DOHH2 (cell line): Measurements from ENCODE around the gene ARID5A.

Experiments used
- H3F3A ChIP-seq: fragments of 200-600 bp; sonication (generic), shearing (Covaris generic); 2 replicates; pipeline ENCODE4 v1.6.0; 2016; ENCODE audit warnings: antibody characterized with exemption, mild to moderate bottlenecking; ENCODE audit not compliant: control insufficient read depth, insufficient read depth
- H3K27ac ChIP-seq: fragments of 200-600 bp; sonication (generic); 2 replicates; pipeline ENCODE4 v1.5.1; 2014; ENCODE audit warnings: low read depth, mild to moderate bottlenecking, low read length, moderate library complexity
- H3K27me3 ChIP-seq: fragments of 200-600 bp; sonication (generic); 2 replicates; pipeline ENCODE4 v1.6.1; 2014; ENCODE audit warnings: mild to moderate bottlenecking, low read length, mixed read lengths; ENCODE audit not compliant: control insufficient read depth
- H3K36me3 ChIP-seq: fragments of 200-600 bp; sonication (generic); 2 replicates; pipeline ENCODE4 v1.6.1; 2014; ENCODE audit warnings: mild to moderate bottlenecking, low read length, moderate library complexity, mixed read lengths; ENCODE audit not compliant: control insufficient read depth
- H3K4me1 ChIP-seq: fragments of 200-600 bp; sonication (generic); 2 replicates; pipeline ENCODE4 v1.6.1; 2014; ENCODE audit warnings: mild to moderate bottlenecking, low read length, mixed read lengths; ENCODE audit not compliant: control insufficient read depth
- H3K4me2 ChIP-seq: fragments of 200-600 bp; sonication (generic); 2 replicates; pipeline ENCODE4 v1.6.0; 2014; ENCODE audit warnings: mild to moderate bottlenecking, low read length, moderate library complexity
- H3K4me3 ChIP-seq: fragments of 200-600 bp; sonication (generic); 2 replicates; pipeline ENCODE4 v1.5.1; 2014; ENCODE audit warnings: mild to moderate bottlenecking, low read length, mixed read lengths
- H3K79me2 ChIP-seq: fragments of 200-600 bp; sonication (generic); 2 replicates; pipeline ENCODE4 v1.6.1; 2014; ENCODE audit warnings: mild to moderate bottlenecking, low read length, mixed read lengths; ENCODE audit not compliant: control insufficient read depth
- H3K9me2 ChIP-seq: fragments of 200-600 bp; sonication (generic); replicated peaks from 2 replicates; pipeline ENCODE4 v1.6.1; 2014; ENCODE audit warnings: mild to moderate bottlenecking, low read length, mixed read lengths; ENCODE audit not compliant: control insufficient read depth
- H3K9me3 ChIP-seq: fragments of 200-600 bp; sonication (generic); 2 replicates; pipeline ENCODE4 v1.6.1; 2014; ENCODE audit warnings: antibody characterized with exemption, low read length, mixed read lengths; ENCODE audit not compliant: control insufficient read depth, insufficient read depth
- H4K20me1 ChIP-seq: fragments of 200-600 bp; sonication (generic); 2 replicates; pipeline ENCODE4 v1.6.0; 2014; ENCODE audit warnings: low read depth, mild to moderate bottlenecking, antibody characterized with exemption, low read length, moderate library complexity; ENCODE audit not compliant: control insufficient read depth, insufficient read depth
- CTCF ChIP-seq: fragments of 200-600 bp; sonication (generic); IDR thresholded peaks from one replicate; pipeline ENCODE4 v1.5.1; 2014; ENCODE audit warnings: antibody characterized with exemption, mild to moderate bottlenecking, low read depth, low read length; ENCODE audit not compliant: poor library complexity, severe bottlenecking
- EZH2phosphoT487 ChIP-seq: fragments of 200-600 bp; sonication (generic); IDR thresholded peaks from 2 replicates; pipeline ENCODE4 v1.6.1; 2017; ENCODE audit warnings: borderline replicate concordance, mild to moderate bottlenecking, antibody characterized with exemption, low read length, moderate library complexity, mixed read lengths

The ARID5A gene

GRCh38 chr2:96547731-96548171, 11.2 kb downstream of the ARID5A start:
- no peak overlapping the region for H3K27ac ChIP-seq
- H4K20me1 ChIP-seq: no peaks in the 10 kb centered on the region
- H3K79me2 ChIP-seq: no peaks in the 10 kb centered on the region
- TF ChIP-seq CTCF (no peak), EZH2phosphoT487 (no peak)
- no peaks in the 10 kb centered on the region for H3K36me3 ChIP-seq
- no peaks in the 10 kb centered on the region for H3F3A ChIP-seq
- no peaks in the 10 kb centered on the region for H3K27me3 ChIP-seq
- no peak overlapping the region for H3K4me2 ChIP-seq
- H3K4me3 ChIP-seq: no peak overlapping the region
- H3K9me3 ChIP-seq: no peaks in the 10 kb centered on the region
- no peaks in the 10 kb centered on the region for H3K4me1 ChIP-seq
- H3K9me2 ChIP-seq: no peaks in the 10 kb centered on the region

GRCh38 chr2:96548558-96549465, 12.3 kb downstream of the ARID5A start:
- Histone ChIP-seq H3K27ac (no peak overlapping the region), H3K9me2 (no peaks in the 10 kb centered on the region), H3K36me3 (no peaks in the 10 kb centered on the region), H3F3A (no peaks in the 10 kb centered on the region), H3K79me2 (no peaks in the 10 kb centered on the region), H4K20me1 (no peaks in the 10 kb centered on the region), H3K4me3 (no peak overlapping the region), H3K4me2 (no peak overlapping the region), H3K4me1 (no peaks in the 10 kb centered on the region), H3K27me3 (no peaks in the 10 kb centered on the region), H3K9me3 (no peaks in the 10 kb centered on the region)
- TF ChIP-seq EZH2phosphoT487: no peak
- no peak for TF ChIP-seq CTCF

GRCh38 chr2:96549466-96549785, 12.9 kb downstream of the ARID5A start:
- H3K27ac ChIP-seq: no peak overlapping the region
- peaks cover 4% of the 10 kb centered on the region for H3K4me1 ChIP-seq
- H3K4me2 ChIP-seq: no peak overlapping the region
- TF ChIP-seq EZH2phosphoT487: no peak
- TF ChIP-seq CTCF: no peak
- H3F3A ChIP-seq: no peaks in the 10 kb centered on the region
- H3K9me2 ChIP-seq: no peaks in the 10 kb centered on the region
- H3K4me3 ChIP-seq: no peak overlapping the region
- H3K36me3 ChIP-seq: no peaks in the 10 kb centered on the region
- H3K27me3 ChIP-seq: no peaks in the 10 kb centered on the region
- no peaks in the 10 kb centered on the region for H3K9me3 ChIP-seq
- H3K79me2 ChIP-seq: no peaks in the 10 kb centered on the region
- no peaks in the 10 kb centered on the region for H4K20me1 ChIP-seq
